Osteoblast (primary cell): ENCODE data around the gene B3GNT4. TPM values are rescaled to one million over a fixed set of nuclear protein-coding genes. Genes with fewer than 3 reads are reported as not detected.
"Not testable (repeated sequence)": the region's sequence is repeated elsewhere in the genome, so short reads cannot be mapped to it uniquely, and the experiment has no call there.

Experiments
- DNase-seq: peaks from one replicate; pipeline ENCODE4 v3.0.0; 2011; ENCODE audit warnings: low spot score, mixed read lengths; ENCODE audit not compliant: insufficient read length; ENCODE audit errors: missing footprints
- H2AFZ ChIP-seq: 2 replicates; pipeline ENCODE4 v1.6.0; 2011; ENCODE audit warnings: mild to moderate bottlenecking, low read length
- H3K27ac ChIP-seq: 2 replicates; pipeline ENCODE4 v1.5.1; 2011; ENCODE audit warnings: mild to moderate bottlenecking, low read depth, low read length, moderate library complexity
- H3K27me3 ChIP-seq: 2 replicates; pipeline ENCODE4 v1.6.0; 2012; ENCODE audit warnings: mild to moderate bottlenecking, control low read depth, inconsistent platforms, low read length, moderate library complexity; ENCODE audit not compliant: insufficient read depth
- H3K36me3 ChIP-seq: 2 replicates; pipeline ENCODE4 v1.5.1; 2011; ENCODE audit warnings: mild to moderate bottlenecking, low read length, control low read depth, moderate library complexity; ENCODE audit not compliant: insufficient read depth
- H3K4me1 ChIP-seq: 2 replicates; pipeline ENCODE4 v1.5.1; 2011; ENCODE audit warnings: mild to moderate bottlenecking, low read length, control low read depth, moderate library complexity; ENCODE audit not compliant: insufficient read depth
- H3K4me2 ChIP-seq: 2 replicates; pipeline ENCODE4 v1.6.0; 2011; ENCODE audit warnings: mild to moderate bottlenecking, low read length; ENCODE audit not compliant: insufficient read depth
- H3K4me3 ChIP-seq: fragments of 200-600 bp; sonication (generic); 3 replicates; pipeline ENCODE4 v1.5.1; 2012; ENCODE audit warnings: mild to moderate bottlenecking, low read length, inconsistent platforms; ENCODE audit not compliant: insufficient read depth
- H3K79me2 ChIP-seq: 2 replicates; pipeline ENCODE4 v1.6.0; 2012; ENCODE audit warnings: mild to moderate bottlenecking, low read length, control low read depth, inconsistent platforms; ENCODE audit not compliant: insufficient read depth
- H3K9me3 ChIP-seq: 2 replicates; pipeline ENCODE4 v1.5.1; 2011; ENCODE audit warnings: low read depth, low read length, control low read depth
- H4K20me1 ChIP-seq: 2 replicates; pipeline ENCODE4 v1.6.0; 2012; ENCODE audit warnings: mild to moderate bottlenecking, low read length, control low read depth; ENCODE audit not compliant: insufficient read depth
- total RNA-seq: library from RNA; depleted of rRNA; stranded (reverse); fragments of >200 nt; gene quantifications from 2 replicates; pipeline ENCODE4 v1.2.3, GENCODE V29; 2012
- TF ChIP-seq, protein P1 (sequence below): IDR thresholded peaks from 2 replicates; pipeline ENCODE4 v1.5.1; 2011; ENCODE audit warnings: mild to moderate bottlenecking, low read depth, low read length, moderate library complexity; ENCODE audit errors: extremely low read depth

Gene B3GNT4
- total RNA-seq, 1 donor, result not detected

GRCh38 chr12:122174155-122174845, 29.2 kb upstream of the B3GNT4 start, which contains the start of gene IL31:
IL31 (minus strand) TSS chr12:122174221; CDS start chr12:122174172, 49 bp downstream.
- Histone ChIP-seq H3K4me3 (no peak within 1 kb of the TSS), H3K4me1 (no peaks in the 10 kb centered on the region), H3K27me3 (peaks cover 10% of the 10 kb centered on the region), H3K27ac (no peak within 1 kb of the TSS), H3K4me2 (no peak within 1 kb of the TSS), H3K79me2 (no peaks in the 10 kb centered on the region), H3K9me3 (no peaks in the 10 kb centered on the region), H2AFZ (no peak within 1 kb of the TSS), H4K20me1 (no peaks in the 10 kb centered on the region), H3K36me3 (no peaks in the 10 kb centered on the region)
- TF ChIP-seq, protein P1, sequence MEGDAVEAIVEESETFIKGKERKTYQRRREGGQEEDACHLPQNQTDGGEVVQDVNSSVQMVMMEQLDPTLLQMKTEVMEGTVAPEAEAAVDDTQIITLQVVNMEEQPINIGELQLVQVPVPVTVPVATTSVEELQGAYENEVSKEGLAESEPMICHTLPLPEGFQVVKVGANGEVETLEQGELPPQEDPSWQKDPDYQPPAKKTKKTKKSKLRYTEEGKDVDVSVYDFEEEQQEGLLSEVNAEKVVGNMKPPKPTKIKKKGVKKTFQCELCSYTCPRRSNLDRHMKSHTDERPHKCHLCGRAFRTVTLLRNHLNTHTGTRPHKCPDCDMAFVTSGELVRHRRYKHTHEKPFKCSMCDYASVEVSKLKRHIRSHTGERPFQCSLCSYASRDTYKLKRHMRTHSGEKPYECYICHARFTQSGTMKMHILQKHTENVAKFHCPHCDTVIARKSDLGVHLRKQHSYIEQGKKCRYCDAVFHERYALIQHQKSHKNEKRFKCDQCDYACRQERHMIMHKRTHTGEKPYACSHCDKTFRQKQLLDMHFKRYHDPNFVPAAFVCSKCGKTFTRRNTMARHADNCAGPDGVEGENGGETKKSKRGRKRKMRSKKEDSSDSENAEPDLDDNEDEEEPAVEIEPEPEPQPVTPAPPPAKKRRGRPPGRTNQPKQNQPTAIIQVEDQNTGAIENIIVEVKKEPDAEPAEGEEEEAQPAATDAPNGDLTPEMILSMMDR, result no peak
- DNase-seq, result no peak

DNA sequence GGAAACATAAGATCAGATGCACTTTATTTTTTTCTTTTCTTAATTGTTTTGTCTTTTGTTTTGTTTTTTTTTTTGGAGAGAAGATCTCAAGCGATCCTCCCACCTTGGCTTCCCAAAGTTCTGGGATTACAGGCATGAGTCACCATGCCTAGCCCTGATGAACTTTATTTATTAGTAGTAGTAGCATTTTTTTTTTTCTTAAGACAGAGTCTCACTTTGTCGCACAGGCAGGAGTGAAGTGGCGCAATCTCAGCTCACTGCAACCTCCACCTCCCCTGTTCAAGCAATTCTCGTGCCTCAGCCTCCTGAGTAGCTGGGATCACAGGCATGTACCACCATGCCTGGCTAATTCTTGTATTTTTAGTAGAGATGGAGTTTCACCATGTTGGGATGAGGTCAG, 27.0 kb upstream of the B3GNT4 start:
- H3K27me3 ChIP-seq, H3K79me2 ChIP-seq, DNase-seq, H2AFZ ChIP-seq, H3K36me3 ChIP-seq, H3K9me3 ChIP-seq, H3K4me1 ChIP-seq, H4K20me1 ChIP-seq, H3K27ac ChIP-seq, H3K4me2 ChIP-seq, H3K4me3 ChIP-seq: not testable (repeated sequence)

DNA sequence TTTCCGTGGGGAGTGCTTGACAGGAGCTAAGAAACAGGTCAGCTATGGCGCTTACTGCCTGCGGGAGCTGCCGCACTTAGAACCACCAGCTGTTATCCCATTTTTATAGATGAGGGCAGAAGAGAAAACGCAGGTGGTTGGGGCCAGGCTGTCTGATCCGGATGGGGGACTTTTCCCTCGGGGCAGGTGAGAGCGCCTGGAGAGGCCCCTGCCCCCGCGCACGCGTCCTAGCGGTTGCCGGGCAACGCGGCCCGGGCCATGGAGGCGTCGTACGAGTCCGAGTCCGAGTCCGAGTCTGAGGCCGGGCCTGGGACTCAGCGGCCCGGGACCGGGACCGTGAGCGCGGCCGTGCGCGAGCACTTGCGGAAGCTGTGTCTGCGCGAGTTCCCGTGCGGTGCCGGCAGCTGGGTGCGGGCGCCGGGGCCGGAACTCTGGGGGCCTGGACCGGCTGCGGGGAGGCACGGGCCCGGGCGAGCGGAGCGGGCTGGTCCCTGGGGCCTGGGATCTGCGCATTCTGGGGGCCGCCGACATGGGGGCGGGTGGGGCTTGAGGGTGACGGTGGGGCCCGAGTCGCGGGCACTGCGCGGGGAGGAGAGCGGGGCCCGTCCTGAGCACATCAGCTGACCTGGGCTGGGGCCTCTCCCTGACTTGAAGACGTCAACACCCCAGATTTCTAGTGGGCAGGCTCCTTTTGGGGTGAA, 20.5 kb upstream of the B3GNT4 start, which contains the start of gene LRRC43:
TSS of gene LRRC43 (plus strand) at position 237 of the 701 bp plus-strand sequence. CDS start at position 259, 22 bp downstream.
- no peaks in the 10 kb centered on the region for H3K27me3 ChIP-seq
- H3K4me1 ChIP-seq, result peaks cover 4% of the 10 kb centered on the region
- no peak within 1 kb of the TSS for H3K27ac ChIP-seq
- peak within 1 kb of the TSS; percentile 76 for H3K4me3 ChIP-seq
- H3K79me2 ChIP-seq, result no peaks in the 10 kb centered on the region
- TF ChIP-seq, protein P1, result no peak
- H4K20me1 ChIP-seq, result no peaks in the 10 kb centered on the region
- no peaks in the 10 kb centered on the region for H3K9me3 ChIP-seq
- no peaks in the 10 kb centered on the region for H3K36me3 ChIP-seq
- peak within 1 kb of the TSS; percentile 75 for H3K4me2 ChIP-seq
- H2AFZ ChIP-seq, result peak within 1 kb of the TSS; percentile 86
- peak; percentile 95 for DNase-seq

DNA sequence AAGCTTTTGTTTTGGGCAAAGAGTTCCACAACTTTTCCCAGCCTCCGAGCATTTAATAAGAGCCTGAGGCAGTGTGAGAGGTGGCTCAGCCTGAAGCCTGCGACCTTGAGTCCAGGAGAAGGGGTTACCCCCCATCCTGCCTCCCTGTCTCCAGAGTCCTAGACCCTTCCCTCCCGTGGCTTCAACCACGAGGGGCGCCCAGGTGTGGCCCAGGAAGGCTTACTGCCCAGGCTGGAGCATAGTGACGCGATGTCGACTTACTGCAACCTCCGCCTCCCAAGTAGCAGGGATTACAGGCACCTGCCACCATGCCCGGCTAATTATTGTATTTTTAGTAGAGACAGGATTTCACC, 19.9 kb upstream of the B3GNT4 start:
- no peaks in the 10 kb centered on the region for H4K20me1 ChIP-seq
- H3K27me3 ChIP-seq, result no peaks in the 10 kb centered on the region
- H3K4me2 ChIP-seq, result peak overlapping the region; percentile 75
- H3K9me3 ChIP-seq, result no peaks in the 10 kb centered on the region
- H3K36me3 ChIP-seq, result no peaks in the 10 kb centered on the region
- H3K27ac ChIP-seq, result no peak overlapping the region
- TF ChIP-seq, protein P1, result no peak
- no peaks in the 10 kb centered on the region for H3K79me2 ChIP-seq
- H3K4me1 ChIP-seq, result peaks cover 4% of the 10 kb centered on the region
- peak overlapping the region; percentile 76 for H3K4me3 ChIP-seq
- no peak for DNase-seq
- peak overlapping the region; percentile 74 for H2AFZ ChIP-seq
